Activated CD4-positive, alpha-beta T cell treated with anti-CD3 and anti-CD28 coated beads, Interleukin-2, amount 10 ng/mL, durations not matched to agents 24 days and 14 days (primary cell): ENCODE measurements around the gene MICAL3. TPM values are rescaled to one million over a fixed set of nuclear protein-coding genes. Genes with fewer than 3 reads are reported as not detected.

Experiments
- DNase-seq: peaks from one replicate; pipeline ENCODE4 v3.0.0; 2022
- H3K27ac Mint-ChIP-seq: one replicate; pipeline ENCODE4 v1.8.0; 2022; ENCODE audit warnings: mild to moderate bottlenecking, mixed read lengths
- H3K27me3 Mint-ChIP-seq: one replicate; pipeline ENCODE4 v1.8.0; 2022; ENCODE audit warnings: mixed read lengths
- H3K36me3 Mint-ChIP-seq: one replicate; pipeline ENCODE4 v1.8.0; 2022; ENCODE audit warnings: low read depth, mild to moderate bottlenecking, mixed read lengths
- H3K4me1 Mint-ChIP-seq: one replicate; pipeline ENCODE4 v1.8.0; 2021; ENCODE audit warnings: mixed read lengths
- H3K4me3 Mint-ChIP-seq: one replicate; pipeline ENCODE4 v1.8.0; 2022; ENCODE audit warnings: mild to moderate bottlenecking, moderate library complexity, mixed read lengths
- H3K9me3 Mint-ChIP-seq: one replicate; pipeline ENCODE4 v1.8.0; 2021; ENCODE audit warnings: mixed read lengths
- intact Hi-C: fragments of 100-400 bp; cut with micrococcal nuclease; formaldehyde crosslinking; loops from one replicate; pipeline ENCODE4 v1.15.1; 2023
- total RNA-seq: library from RNA; stranded (reverse); gene quantifications from 2 replicates; pipeline ENCODE4 v1.2.3, GENCODE V29; 2022

The MICAL3 gene
- total RNA-seq, 1 donor from 2014 or later, result 51.2 TPM

- intact Hi-C loops, result no loop called here
- H3K36me3 Mint-ChIP-seq, result peaks cover 2% of the 10 kb centered on the region
- H3K9me3 Mint-ChIP-seq, result no peaks in the 10 kb centered on the region
- H3K27ac Mint-ChIP-seq, result no peak overlapping the region
- peaks cover 3% of the 10 kb centered on the region for H3K4me1 Mint-ChIP-seq
- no peak overlapping the region for H3K4me3 Mint-ChIP-seq
- H3K27me3 Mint-ChIP-seq, result no peaks in the 10 kb centered on the region
- DNase-seq, result no peak
Measured at GRCh38 chr22:17797721-17798559, 226.4 kb downstream of the MICAL3 start.

GRCh38 chr22:17796695-17797094 lies 227.7 kb downstream of the MICAL3 start:
- H3K9me3 Mint-ChIP-seq, result no peaks in the 10 kb centered on the region
- H3K27me3 Mint-ChIP-seq, result no peaks in the 10 kb centered on the region
- H3K4me3 Mint-ChIP-seq, result no peak overlapping the region
- H3K27ac Mint-ChIP-seq, result no peak overlapping the region
- H3K36me3 Mint-ChIP-seq, result peaks cover 2% of the 10 kb centered on the region
- no peak for DNase-seq
- intact Hi-C loops, result no loop called here
- peaks cover 3% of the 10 kb centered on the region for H3K4me1 Mint-ChIP-seq

- H3K4me3 Mint-ChIP-seq, result no peak overlapping the region
- no peaks in the 10 kb centered on the region for H3K9me3 Mint-ChIP-seq
- no peak for DNase-seq
- H3K27ac Mint-ChIP-seq, result no peak overlapping the region
- peaks cover 4% of the 10 kb centered on the region for H3K36me3 Mint-ChIP-seq
- peaks cover 3% of the 10 kb centered on the region for H3K4me1 Mint-ChIP-seq
- intact Hi-C loops, result no loop called here
- no peaks in the 10 kb centered on the region for H3K27me3 Mint-ChIP-seq
Measured at GRCh38 chr22:17795661-17796548, 228.5 kb downstream of the MICAL3 start.

GRCh38 chr22:17794726-17795542 lies 229.4 kb downstream of the MICAL3 start:
- H3K36me3 Mint-ChIP-seq, result peaks cover 4% of the 10 kb centered on the region
- peaks cover 3% of the 10 kb centered on the region for H3K4me1 Mint-ChIP-seq

GRCh38 chr22:17792854-17793434 lies 231.4 kb downstream of the MICAL3 start:
- Mint-ChIP-seq H3K36me3 (peaks cover 4% of the 10 kb centered on the region), H3K9me3 (no peaks in the 10 kb centered on the region), H3K27ac (no peak overlapping the region), H3K4me3 (no peak overlapping the region), H3K4me1 (no peaks in the 10 kb centered on the region), H3K27me3 (no peaks in the 10 kb centered on the region)
- intact Hi-C loops, result no loop called here
- no peak for DNase-seq

More at GRCh38 chr22:17794726-17795542, 229.4 kb downstream of the MICAL3 start:
- Mint-ChIP-seq H3K9me3 (no peaks in the 10 kb centered on the region), H3K27me3 (no peaks in the 10 kb centered on the region), H3K27ac (no peak overlapping the region), H3K4me3 (no peak overlapping the region)
- DNase-seq, result no peak
- intact Hi-C loops, result no loop called here

- intact Hi-C loops, result no loop called here
- DNase-seq, result no peak
- Mint-ChIP-seq H3K27me3 (no peaks in the 10 kb centered on the region), H3K4me1 (no peaks in the 10 kb centered on the region), H3K27ac (no peak overlapping the region), H3K9me3 (no peaks in the 10 kb centered on the region), H3K36me3 (peaks cover 4% of the 10 kb centered on the region), H3K4me3 (no peak overlapping the region)
Measured at GRCh38 chr22:17792299-17792698, 232.1 kb downstream of the MICAL3 start.

GRCh38 chr22:17791196-17791595 lies 233.2 kb downstream of the MICAL3 start:
- H3K27ac Mint-ChIP-seq, result no peak overlapping the region
- H3K4me1 Mint-ChIP-seq, result no peaks in the 10 kb centered on the region
- no peak for DNase-seq
- H3K27me3 Mint-ChIP-seq, result no peaks in the 10 kb centered on the region
- intact Hi-C loops, result no loop called here
- H3K4me3 Mint-ChIP-seq, result no peak overlapping the region
- H3K9me3 Mint-ChIP-seq, result no peaks in the 10 kb centered on the region
- peaks cover 2% of the 10 kb centered on the region for H3K36me3 Mint-ChIP-seq

- H3K4me1 Mint-ChIP-seq, result no peaks in the 10 kb centered on the region
- no peak overlapping the region for H3K27ac Mint-ChIP-seq
- peaks cover 2% of the 10 kb centered on the region for H3K36me3 Mint-ChIP-seq
- no peaks in the 10 kb centered on the region for H3K27me3 Mint-ChIP-seq
- DNase-seq, result no peak
- no peaks in the 10 kb centered on the region for H3K9me3 Mint-ChIP-seq
- H3K4me3 Mint-ChIP-seq, result no peak overlapping the region
- intact Hi-C loops, result no loop called here
Measured at GRCh38 chr22:17789379-17790200, 234.8 kb downstream of the MICAL3 start.

- no peak overlapping the region for H3K27ac Mint-ChIP-seq
- no peak overlapping the region for H3K4me3 Mint-ChIP-seq
- peaks cover 2% of the 10 kb centered on the region for H3K36me3 Mint-ChIP-seq
- DNase-seq, result no peak
- no peaks in the 10 kb centered on the region for H3K4me1 Mint-ChIP-seq
- intact Hi-C loops, result no loop called here
- H3K27me3 Mint-ChIP-seq, result no peaks in the 10 kb centered on the region
- no peaks in the 10 kb centered on the region for H3K9me3 Mint-ChIP-seq
Measured at GRCh38 chr22:17788528-17789378, 235.6 kb downstream of the MICAL3 start.

- Mint-ChIP-seq H3K4me1 (no peaks in the 10 kb centered on the region), H3K36me3 (peaks cover 2% of the 10 kb centered on the region), H3K27me3 (peaks cover 1% of the 10 kb centered on the region), H3K27ac (no peak overlapping the region), H3K9me3 (no peaks in the 10 kb centered on the region), H3K4me3 (no peak overlapping the region)
- no peak for DNase-seq
- intact Hi-C loops, result no loop called here
Measured at GRCh38 chr22:17787716-17788330, 236.5 kb downstream of the MICAL3 start.

GRCh38 chr22:17787241-17787640 lies 237.1 kb downstream of the MICAL3 start:
- H3K9me3 Mint-ChIP-seq, result no peaks in the 10 kb centered on the region
- peaks cover 2% of the 10 kb centered on the region for H3K36me3 Mint-ChIP-seq
- no peak for DNase-seq
- intact Hi-C loops, result no loop called here
- H3K4me3 Mint-ChIP-seq, result no peak overlapping the region
- H3K4me1 Mint-ChIP-seq, result no peaks in the 10 kb centered on the region
- no peak overlapping the region for H3K27ac Mint-ChIP-seq
- H3K27me3 Mint-ChIP-seq, result peaks cover 6% of the 10 kb centered on the region
